ENCODE results near the gene DRC7.
"Not testable (repeated sequence)": the region's sequence is repeated elsewhere in the genome, so short reads cannot be mapped to it uniquely, and the experiment has no call there.

The DRC7 gene

DNA sequence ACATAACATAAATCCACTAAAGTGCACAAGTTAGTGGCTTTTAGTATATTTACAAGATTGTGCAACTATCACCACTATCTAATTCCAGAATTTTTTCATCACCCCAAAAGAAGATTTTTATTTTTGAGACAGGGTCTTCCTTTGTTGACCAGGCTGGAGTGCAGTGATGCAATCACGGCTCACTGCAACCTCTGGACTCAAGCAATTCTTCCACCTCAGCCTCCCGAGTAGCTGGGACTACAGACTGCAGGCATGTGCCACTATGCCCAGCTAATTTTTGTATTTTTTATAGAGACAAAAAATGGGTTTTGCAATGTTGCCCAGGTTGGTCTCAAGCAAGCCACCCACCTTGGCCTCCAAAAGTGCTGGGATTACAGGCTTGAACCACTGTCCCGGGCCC is 15.1 kb downstream of the DRC7 start:
- H3K4me3 ChIP-seq (ENCODE audit: low read depth in 1 of 2, low read length in 2 of 2): no peak overlapping the region
- H3K9me3 ChIP-seq (ENCODE audit: control insufficient read depth in 1 of 2, low read length in 2 of 2): no peaks in the 10 kb centered on the region
- H3K36me3 ChIP-seq (ENCODE audit: control insufficient read depth in 1 of 2, insufficient read depth in 2 of 2, low read length in 2 of 2): no peaks in the 10 kb centered on the region
- no peak overlapping the region for H3K27ac ChIP-seq (ENCODE audit: low read length)
- H3K27me3 ChIP-seq (ENCODE audit: low read depth, low read length): no peaks in the 10 kb centered on the region
- no peaks in the 10 kb centered on the region for H3K4me1 ChIP-seq (ENCODE audit: control insufficient read depth in 1 of 2, insufficient read depth in 2 of 2, low read length in 2 of 2)

DNA sequence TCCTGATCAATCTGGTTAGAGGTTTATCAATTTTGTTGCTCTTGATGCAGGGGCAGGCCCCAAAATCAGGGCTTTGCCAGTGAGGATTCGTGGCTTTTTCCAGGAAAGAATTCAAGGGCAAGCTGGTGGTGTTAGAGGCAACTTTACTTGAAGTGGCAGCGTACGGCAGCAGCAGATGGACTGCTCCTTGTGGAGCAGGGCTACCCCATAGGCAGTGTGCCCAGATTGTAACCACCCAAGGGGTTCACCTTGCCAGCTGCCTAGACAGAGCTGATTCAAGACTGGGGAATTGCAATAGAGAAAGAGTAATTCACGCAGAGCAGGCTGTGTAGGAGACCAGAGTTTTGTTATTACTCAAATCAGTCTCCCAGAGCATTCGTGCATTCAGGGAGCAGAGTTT is 16.7 kb downstream of the DRC7 start:
- Histone ChIP-seq H3K4me1 (ENCODE audit: control insufficient read depth in 1 of 2, insufficient read depth in 2 of 2, low read length in 2 of 2) (no peaks in the 10 kb centered on the region), H3K9me3 (ENCODE audit: control insufficient read depth in 1 of 2, low read length in 2 of 2) (no peaks in the 10 kb centered on the region), H3K36me3 (ENCODE audit: control insufficient read depth in 1 of 2, insufficient read depth in 2 of 2, low read length in 2 of 2) (no peaks in the 10 kb centered on the region), H3K27ac (ENCODE audit: low read length) (no peak overlapping the region), H3K4me3 (ENCODE audit: low read depth in 1 of 2, low read length in 2 of 2) (no peak overlapping the region), H3K27me3 (ENCODE audit: low read depth, low read length) (no peaks in the 10 kb centered on the region)

DNA sequence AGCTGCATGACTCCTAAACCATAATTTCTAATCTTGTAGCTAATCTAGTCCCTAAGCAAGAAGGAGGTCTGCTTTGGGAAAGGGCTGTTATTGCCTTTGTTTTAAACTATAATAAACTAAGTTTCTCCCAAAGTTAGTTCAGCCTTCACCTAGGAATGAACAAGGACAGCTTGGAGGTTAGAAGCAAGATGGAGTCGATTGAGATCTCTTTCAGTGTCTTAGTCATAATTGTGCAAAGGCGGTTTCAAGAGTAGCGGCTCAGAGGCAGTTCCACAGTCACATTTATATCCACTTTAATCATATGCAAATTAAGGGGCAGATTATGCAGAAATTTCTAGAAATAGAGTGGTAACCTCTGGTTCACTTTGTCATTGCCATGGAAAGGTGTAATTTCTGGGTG is 17.4 kb downstream of the DRC7 start:
- Histone ChIP-seq H3K4me3 (ENCODE audit: low read depth in 1 of 2, low read length in 2 of 2) (no peak overlapping the region), H3K9me3 (ENCODE audit: control insufficient read depth in 1 of 2, low read length in 2 of 2) (no peaks in the 10 kb centered on the region), H3K27me3 (ENCODE audit: low read depth, low read length) (no peaks in the 10 kb centered on the region), H3K27ac (ENCODE audit: low read length) (no peak overlapping the region), H3K4me1 (ENCODE audit: control insufficient read depth in 1 of 2, insufficient read depth in 2 of 2, low read length in 2 of 2) (no peaks in the 10 kb centered on the region), H3K36me3 (ENCODE audit: control insufficient read depth in 1 of 2, insufficient read depth in 2 of 2, low read length in 2 of 2) (no peaks in the 10 kb centered on the region)

DNA sequence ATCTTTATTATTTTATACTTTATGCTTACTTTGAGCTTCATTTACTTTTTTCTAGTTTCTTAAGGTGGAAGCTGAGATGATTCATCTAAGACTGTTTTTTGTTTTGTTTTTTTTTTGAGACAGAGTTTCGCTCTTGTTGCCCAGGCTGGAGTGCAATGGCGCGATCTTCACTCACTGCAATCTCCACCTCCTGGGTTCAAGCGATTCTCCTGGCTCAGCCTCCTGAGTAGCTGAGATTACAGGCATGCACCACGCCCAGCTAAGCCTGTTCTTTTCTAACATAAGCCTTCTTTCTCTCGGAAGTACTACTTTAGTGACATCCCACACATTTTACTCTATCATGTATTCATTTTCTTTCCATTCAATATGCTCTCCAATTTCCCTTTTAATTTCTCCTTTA is 18.0 kb downstream of the DRC7 start:
- not testable (repeated sequence) for H3K4me1 ChIP-seq (ENCODE audit: control insufficient read depth in 1 of 2, insufficient read depth in 2 of 2, low read length in 2 of 2); H3K36me3 ChIP-seq (ENCODE audit: control insufficient read depth in 1 of 2, insufficient read depth in 2 of 2, low read length in 2 of 2); H3K27me3 ChIP-seq (ENCODE audit: low read depth, low read length); H3K4me3 ChIP-seq (ENCODE audit: low read depth in 1 of 2, low read length in 2 of 2); H3K9me3 ChIP-seq (ENCODE audit: control insufficient read depth in 1 of 2, low read length in 2 of 2); H3K27ac ChIP-seq (ENCODE audit: low read length)

DNA sequence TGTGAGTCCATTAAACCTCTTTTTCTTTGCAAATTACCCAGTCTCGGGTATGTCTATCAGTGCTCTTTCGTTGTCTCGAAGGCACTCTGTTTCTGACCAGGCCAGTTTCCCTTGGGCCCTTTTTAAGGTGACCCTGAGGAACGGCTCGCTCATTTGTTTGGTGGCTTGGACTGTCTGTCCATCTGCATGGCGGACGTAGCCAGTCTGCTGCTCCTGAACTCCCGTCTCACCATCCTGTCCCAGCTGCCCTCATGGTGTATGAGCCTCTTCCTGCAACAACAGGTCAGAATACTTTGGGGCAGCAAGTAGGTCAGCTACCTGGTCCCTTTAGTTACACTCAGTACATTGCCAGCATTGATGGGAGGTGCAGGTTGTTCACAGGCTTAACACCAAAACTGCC is 19.0 kb downstream of the DRC7 start:
- Histone ChIP-seq H3K9me3 (ENCODE audit: control insufficient read depth in 1 of 2, low read length in 2 of 2) (no peaks in the 10 kb centered on the region), H3K4me1 (ENCODE audit: control insufficient read depth in 1 of 2, insufficient read depth in 2 of 2, low read length in 2 of 2) (no peaks in the 10 kb centered on the region), H3K27ac (ENCODE audit: low read length) (no peak overlapping the region), H3K4me3 (ENCODE audit: low read depth in 1 of 2, low read length in 2 of 2) (no peak overlapping the region), H3K27me3 (ENCODE audit: low read depth, low read length) (no peaks in the 10 kb centered on the region), H3K36me3 (ENCODE audit: control insufficient read depth in 1 of 2, insufficient read depth in 2 of 2, low read length in 2 of 2) (no peaks in the 10 kb centered on the region)

DNA sequence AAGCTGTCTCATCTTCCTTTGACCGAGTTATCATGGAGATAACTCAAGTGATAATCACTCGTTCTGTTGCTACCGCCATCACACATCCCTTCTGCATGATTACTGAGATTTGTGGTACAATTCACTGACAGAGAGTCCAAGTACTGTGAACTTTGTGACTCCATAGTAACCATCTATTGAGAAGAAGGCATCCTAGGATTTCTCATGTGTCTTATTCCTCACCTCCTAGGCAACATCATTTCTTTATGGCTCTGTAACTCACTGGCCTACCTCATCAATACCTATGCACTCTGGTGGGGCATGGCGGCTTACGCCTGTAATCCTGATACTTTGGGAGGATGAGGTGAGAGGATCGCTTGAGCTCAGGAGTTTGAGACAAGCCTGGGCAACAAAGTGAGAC is 19.4 kb downstream of the DRC7 start:
- H3K27me3 ChIP-seq (ENCODE audit: low read depth, low read length): no peaks in the 10 kb centered on the region
- no peaks in the 10 kb centered on the region for H3K9me3 ChIP-seq (ENCODE audit: control insufficient read depth in 1 of 2, low read length in 2 of 2)
- H3K36me3 ChIP-seq (ENCODE audit: control insufficient read depth in 1 of 2, insufficient read depth in 2 of 2, low read length in 2 of 2): no peaks in the 10 kb centered on the region
- H3K4me1 ChIP-seq (ENCODE audit: control insufficient read depth in 1 of 2, insufficient read depth in 2 of 2, low read length in 2 of 2): no peaks in the 10 kb centered on the region
- H3K27ac ChIP-seq (ENCODE audit: low read length): no peak overlapping the region
- no peak overlapping the region for H3K4me3 ChIP-seq (ENCODE audit: low read depth in 1 of 2, low read length in 2 of 2)

DNA sequence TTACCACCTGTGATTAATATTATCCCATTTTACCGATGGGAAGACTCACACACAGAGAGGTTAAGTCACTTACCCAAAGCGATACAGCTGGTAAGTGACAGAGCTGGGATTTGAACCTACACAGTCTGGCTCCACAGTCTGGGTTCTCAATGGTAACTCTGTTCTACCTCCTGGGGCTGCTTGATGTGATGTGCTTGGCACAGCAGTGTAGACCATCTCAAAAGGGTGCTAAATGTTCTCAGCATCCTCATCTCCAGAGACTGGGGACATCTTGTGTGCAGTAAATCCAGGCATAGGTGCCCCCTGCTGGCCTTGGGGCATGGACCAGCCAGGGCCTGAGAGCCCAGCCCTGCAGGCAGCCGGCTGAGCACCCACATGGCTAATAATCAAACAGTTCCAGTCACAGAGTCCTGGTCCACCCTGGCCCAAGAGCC is 25.6 kb downstream of the DRC7 start:
- no peak overlapping the region for H3K27ac ChIP-seq (ENCODE audit: low read length)
- H3K4me1 ChIP-seq (ENCODE audit: control insufficient read depth in 1 of 2, insufficient read depth in 2 of 2, low read length in 2 of 2): no peaks in the 10 kb centered on the region
- H3K36me3 ChIP-seq (ENCODE audit: control insufficient read depth in 1 of 2, insufficient read depth in 2 of 2, low read length in 2 of 2): no peaks in the 10 kb centered on the region
- no peak overlapping the region for H3K4me3 ChIP-seq (ENCODE audit: low read depth in 1 of 2, low read length in 2 of 2)
- no peaks in the 10 kb centered on the region for H3K27me3 ChIP-seq (ENCODE audit: low read depth, low read length)
- H3K9me3 ChIP-seq (ENCODE audit: control insufficient read depth in 1 of 2, low read length in 2 of 2): no peaks in the 10 kb centered on the region

DNA sequence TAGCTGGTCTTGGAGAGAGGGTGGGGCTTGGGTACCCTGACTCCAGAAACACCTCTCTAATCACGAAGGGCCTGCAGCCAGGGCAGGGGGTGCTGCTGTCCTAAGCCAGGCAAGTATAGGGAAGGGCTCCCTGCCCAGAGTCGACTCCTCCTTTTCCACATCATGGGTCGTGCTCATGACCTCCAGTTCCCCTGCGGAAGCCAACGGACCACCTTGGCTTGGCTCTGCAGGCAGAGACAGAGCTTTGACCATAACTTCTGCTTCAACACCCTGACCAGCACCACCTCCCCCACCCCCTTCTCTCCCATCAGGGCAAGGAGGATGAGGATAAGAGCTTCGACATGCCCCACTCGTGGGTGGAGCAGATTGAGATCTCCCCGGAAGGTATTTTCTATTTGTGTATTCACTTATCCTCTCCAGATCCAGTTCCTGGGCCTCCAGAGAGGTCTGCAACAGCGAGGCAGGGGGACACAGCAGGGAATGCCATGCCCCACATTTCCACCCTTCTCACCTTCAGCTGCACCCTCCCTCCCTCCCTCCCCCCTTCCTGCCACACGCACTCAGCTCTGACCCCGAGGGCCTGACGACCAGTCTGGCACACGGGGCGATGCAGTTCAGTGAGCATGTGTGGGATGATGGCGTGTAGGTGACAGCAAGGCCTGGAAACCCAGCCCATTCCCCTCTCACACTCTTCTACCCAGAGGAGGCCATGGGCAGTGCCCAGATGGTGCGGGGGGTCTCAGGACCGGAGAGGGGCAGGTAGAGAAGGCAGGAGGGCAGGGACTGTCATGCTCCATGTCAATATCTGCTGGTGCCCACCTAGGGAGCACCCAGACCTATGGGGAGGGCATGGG is 27.0 kb downstream of the DRC7 start:
- H3K27me3 ChIP-seq (ENCODE audit: low read depth, low read length): no peaks in the 10 kb centered on the region
- no peak overlapping the region for H3K4me3 ChIP-seq (ENCODE audit: low read depth in 1 of 2, low read length in 2 of 2)
- H3K36me3 ChIP-seq (ENCODE audit: control insufficient read depth in 1 of 2, insufficient read depth in 2 of 2, low read length in 2 of 2): no peaks in the 10 kb centered on the region
- H3K4me1 ChIP-seq (ENCODE audit: control insufficient read depth in 1 of 2, insufficient read depth in 2 of 2, low read length in 2 of 2): no peaks in the 10 kb centered on the region
- no peak overlapping the region for H3K27ac ChIP-seq (ENCODE audit: low read length)
- no peaks in the 10 kb centered on the region for H3K9me3 ChIP-seq (ENCODE audit: control insufficient read depth in 1 of 2, low read length in 2 of 2)

DNA sequence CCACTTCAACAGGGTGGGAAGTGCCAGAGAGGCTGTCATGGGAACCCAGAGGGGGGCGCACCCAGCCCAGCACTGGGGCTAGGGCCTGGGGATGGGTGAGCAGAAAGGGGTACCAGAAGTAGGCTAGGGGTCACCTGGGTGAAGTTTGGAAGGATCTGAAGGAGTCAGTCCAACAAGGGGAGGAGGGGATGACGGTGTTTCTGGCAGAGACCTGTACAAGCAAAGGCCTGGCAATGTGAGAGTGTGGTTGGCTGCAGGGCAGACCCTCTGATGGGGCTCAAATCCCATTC is 27.5 kb downstream of the DRC7 start:
- Histone ChIP-seq H3K27ac (ENCODE audit: low read length) (no peak overlapping the region), H3K9me3 (ENCODE audit: control insufficient read depth in 1 of 2, low read length in 2 of 2) (no peaks in the 10 kb centered on the region), H3K4me3 (ENCODE audit: low read depth in 1 of 2, low read length in 2 of 2) (no peak overlapping the region), H3K27me3 (ENCODE audit: low read depth, low read length) (no peaks in the 10 kb centered on the region), H3K4me1 (ENCODE audit: control insufficient read depth in 1 of 2, insufficient read depth in 2 of 2, low read length in 2 of 2) (no peaks in the 10 kb centered on the region), H3K36me3 (ENCODE audit: control insufficient read depth in 1 of 2, insufficient read depth in 2 of 2, low read length in 2 of 2) (no peaks in the 10 kb centered on the region)

DNA sequence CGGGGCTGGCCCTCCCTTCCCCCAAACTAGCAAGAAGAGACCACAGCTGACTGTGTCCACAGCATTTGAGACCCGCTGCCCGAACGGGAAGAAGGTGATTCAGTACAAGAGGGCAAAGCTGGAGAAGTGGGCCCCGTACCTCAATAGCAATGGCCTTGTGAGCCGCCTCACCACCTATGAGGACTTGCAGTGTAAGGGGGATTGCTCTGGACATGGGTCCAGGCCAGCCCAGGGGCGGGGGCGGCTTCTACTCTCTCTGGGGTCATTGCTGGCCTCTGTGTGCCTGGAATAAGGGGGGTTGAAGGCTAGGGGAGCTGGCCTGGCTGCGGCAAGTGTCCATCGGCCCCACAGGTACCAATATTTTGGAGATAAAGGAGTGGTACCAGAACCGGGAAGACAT is 28.0 kb downstream of the DRC7 start:
- Histone ChIP-seq H3K4me1 (ENCODE audit: control insufficient read depth in 1 of 2, insufficient read depth in 2 of 2, low read length in 2 of 2) (no peaks in the 10 kb centered on the region), H3K36me3 (ENCODE audit: control insufficient read depth in 1 of 2, insufficient read depth in 2 of 2, low read length in 2 of 2) (no peaks in the 10 kb centered on the region), H3K9me3 (ENCODE audit: control insufficient read depth in 1 of 2, low read length in 2 of 2) (no peaks in the 10 kb centered on the region), H3K27me3 (ENCODE audit: low read depth, low read length) (no peaks in the 10 kb centered on the region), H3K27ac (ENCODE audit: low read length) (no peak overlapping the region), H3K4me3 (ENCODE audit: low read depth in 1 of 2, low read length in 2 of 2) (no peak overlapping the region)

DNA sequence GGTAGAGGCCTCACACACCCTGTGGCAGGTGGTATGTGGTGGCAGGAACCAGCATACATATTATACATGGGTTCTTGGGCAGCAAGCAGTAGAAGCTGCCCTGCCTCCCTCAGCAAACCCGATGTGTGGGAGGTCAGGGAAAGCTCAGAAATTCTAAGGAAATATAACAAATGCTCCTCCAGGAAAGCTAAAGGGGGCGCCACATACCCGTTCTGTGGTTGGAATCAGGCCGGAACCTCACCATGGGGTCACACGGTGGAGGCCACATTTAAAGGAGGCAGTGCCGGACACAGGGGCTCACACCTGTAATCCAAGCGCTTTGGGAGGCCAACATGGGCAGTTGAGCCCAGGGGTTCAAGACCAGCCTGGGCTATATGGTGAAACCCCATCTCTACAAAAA is 28.6 kb downstream of the DRC7 start:
- no peaks in the 10 kb centered on the region for H3K4me1 ChIP-seq (ENCODE audit: control insufficient read depth in 1 of 2, insufficient read depth in 2 of 2, low read length in 2 of 2)
- H3K36me3 ChIP-seq (ENCODE audit: control insufficient read depth in 1 of 2, insufficient read depth in 2 of 2, low read length in 2 of 2): no peaks in the 10 kb centered on the region
- no peak overlapping the region for H3K27ac ChIP-seq (ENCODE audit: low read length)
- no peaks in the 10 kb centered on the region for H3K27me3 ChIP-seq (ENCODE audit: low read depth, low read length)
- no peaks in the 10 kb centered on the region for H3K9me3 ChIP-seq (ENCODE audit: control insufficient read depth in 1 of 2, low read length in 2 of 2)
- no peak overlapping the region for H3K4me3 ChIP-seq (ENCODE audit: low read depth in 1 of 2, low read length in 2 of 2)

DNA sequence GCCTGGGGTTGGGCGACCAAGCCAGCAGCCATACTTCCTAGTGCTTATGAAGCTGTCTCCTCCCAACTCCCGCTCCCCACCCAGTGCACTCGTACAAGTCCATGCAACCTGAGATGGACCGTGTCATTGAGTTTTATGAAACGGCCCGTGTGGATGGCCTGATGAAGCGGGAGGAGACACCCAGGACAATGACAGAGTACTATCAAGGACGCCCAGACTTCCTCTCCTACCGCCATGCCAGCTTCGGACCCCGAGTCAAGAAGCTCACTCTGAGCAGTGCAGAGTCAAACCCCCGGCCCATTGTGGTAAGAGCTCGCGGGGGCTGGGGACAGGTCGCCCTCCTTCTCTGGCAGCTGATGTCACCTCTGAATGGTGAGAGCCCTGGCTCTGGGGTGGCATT is 29.9 kb downstream of the DRC7 start:
- H3K27ac ChIP-seq (ENCODE audit: low read length): no peak overlapping the region
- H3K4me1 ChIP-seq (ENCODE audit: control insufficient read depth in 1 of 2, insufficient read depth in 2 of 2, low read length in 2 of 2): no peaks in the 10 kb centered on the region
- no peaks in the 10 kb centered on the region for H3K9me3 ChIP-seq (ENCODE audit: control insufficient read depth in 1 of 2, low read length in 2 of 2)

More for the DNA sequence above, 29.9 kb downstream of the DRC7 start:
- Histone ChIP-seq H3K27me3 (ENCODE audit: low read depth, low read length) (no peaks in the 10 kb centered on the region), H3K4me3 (ENCODE audit: low read depth in 1 of 2, low read length in 2 of 2) (no peak overlapping the region), H3K36me3 (ENCODE audit: control insufficient read depth in 1 of 2, insufficient read depth in 2 of 2, low read length in 2 of 2) (no peaks in the 10 kb centered on the region)
